RWPE2 (cell line): ENCODE data around the gene NLRP5.

Experiments used
- ATAC-seq: fragments of 200-7000 bp; cut with Tn5 transposase; 3 replicates; pipeline ENCODE4 v1.9.1; 2021; ENCODE audit warnings: low read depth
- DNase-seq: peaks from one replicate; pipeline ENCODE4 v3.0.0-alpha.2; 2020; ENCODE audit warnings: low spot score
- H3K27ac ChIP-seq: fragments of 450-650 bp; 2 replicates; pipeline ENCODE4 v1.5.1; 2017; ENCODE audit warnings: mild to moderate bottlenecking; ENCODE audit not compliant: poor library complexity, severe bottlenecking
- H3K27me3 ChIP-seq: fragments of 250-450 bp; sonication (Bioruptor Pico); 2 replicates; pipeline ENCODE4 v1.5.1; 2021; ENCODE audit warnings: mild to moderate bottlenecking, moderate library complexity; ENCODE audit not compliant: insufficient read depth, poor library complexity, severe bottlenecking
- H3K36me3 ChIP-seq: fragments of 250-450 bp; sonication (Bioruptor Pico); 2 replicates; pipeline ENCODE4 v1.5.1; 2020; ENCODE audit warnings: low read depth, mild to moderate bottlenecking, moderate library complexity
- H3K4me1 ChIP-seq: fragments of 250-450 bp; sonication (Bioruptor Pico); 2 replicates; pipeline ENCODE4 v1.5.1; 2021; ENCODE audit warnings: mild to moderate bottlenecking, moderate library complexity; ENCODE audit not compliant: insufficient read depth, poor library complexity, severe bottlenecking
- H3K4me3 ChIP-seq: fragments of 250-450 bp; sonication (Bioruptor Pico); 2 replicates; pipeline ENCODE4 v1.5.1; 2021; ENCODE audit warnings: mild to moderate bottlenecking, moderate library complexity; ENCODE audit not compliant: severe bottlenecking
- H3K9me3 ChIP-seq: fragments of 250-450 bp; sonication (Bioruptor Pico); 2 replicates; pipeline ENCODE4 v1.5.1; 2021; ENCODE audit warnings: mild to moderate bottlenecking, moderate library complexity; ENCODE audit not compliant: severe bottlenecking
- TF ChIP-seq, protein P1 (sequence below): fragments of 450-650 bp; IDR thresholded peaks from one replicate; pipeline ENCODE4 v1.5.1; 2017; ENCODE audit warnings: mild to moderate bottlenecking, moderate library complexity; ENCODE audit not compliant: poor library complexity, severe bottlenecking

Gene NLRP5

DNA sequence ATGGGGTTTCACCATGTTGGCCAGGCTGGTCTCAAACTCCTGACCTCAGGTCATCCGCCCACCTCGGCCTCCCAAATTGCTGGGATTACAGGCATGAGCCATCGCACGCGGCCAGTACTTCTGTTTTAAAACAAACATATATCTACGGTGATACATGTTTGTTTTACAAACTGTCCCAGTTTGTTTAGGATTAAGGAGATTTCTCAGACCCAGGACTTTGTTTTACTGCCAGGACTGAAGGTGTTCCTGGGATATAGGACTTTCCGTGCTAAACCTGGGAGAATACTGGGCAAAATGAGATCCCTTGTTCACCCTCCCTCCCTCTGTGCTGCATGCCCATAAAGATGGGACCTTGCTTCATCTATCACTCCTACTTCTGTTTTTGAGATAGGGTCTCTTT, 30.1 kb upstream of the NLRP5 start:
- ATAC-seq (no peak), DNase-seq (no peak)
- Histone ChIP-seq H3K27ac (no peak overlapping the region), H3K36me3 (no peaks in the 10 kb centered on the region), H3K4me3 (no peak overlapping the region), H3K4me1 (no peaks in the 10 kb centered on the region), H3K9me3 (no peaks in the 10 kb centered on the region), H3K27me3 (no peaks in the 10 kb centered on the region)
- TF ChIP-seq, protein P1, sequence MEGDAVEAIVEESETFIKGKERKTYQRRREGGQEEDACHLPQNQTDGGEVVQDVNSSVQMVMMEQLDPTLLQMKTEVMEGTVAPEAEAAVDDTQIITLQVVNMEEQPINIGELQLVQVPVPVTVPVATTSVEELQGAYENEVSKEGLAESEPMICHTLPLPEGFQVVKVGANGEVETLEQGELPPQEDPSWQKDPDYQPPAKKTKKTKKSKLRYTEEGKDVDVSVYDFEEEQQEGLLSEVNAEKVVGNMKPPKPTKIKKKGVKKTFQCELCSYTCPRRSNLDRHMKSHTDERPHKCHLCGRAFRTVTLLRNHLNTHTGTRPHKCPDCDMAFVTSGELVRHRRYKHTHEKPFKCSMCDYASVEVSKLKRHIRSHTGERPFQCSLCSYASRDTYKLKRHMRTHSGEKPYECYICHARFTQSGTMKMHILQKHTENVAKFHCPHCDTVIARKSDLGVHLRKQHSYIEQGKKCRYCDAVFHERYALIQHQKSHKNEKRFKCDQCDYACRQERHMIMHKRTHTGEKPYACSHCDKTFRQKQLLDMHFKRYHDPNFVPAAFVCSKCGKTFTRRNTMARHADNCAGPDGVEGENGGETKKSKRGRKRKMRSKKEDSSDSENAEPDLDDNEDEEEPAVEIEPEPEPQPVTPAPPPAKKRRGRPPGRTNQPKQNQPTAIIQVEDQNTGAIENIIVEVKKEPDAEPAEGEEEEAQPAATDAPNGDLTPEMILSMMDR: no peak

DNA sequence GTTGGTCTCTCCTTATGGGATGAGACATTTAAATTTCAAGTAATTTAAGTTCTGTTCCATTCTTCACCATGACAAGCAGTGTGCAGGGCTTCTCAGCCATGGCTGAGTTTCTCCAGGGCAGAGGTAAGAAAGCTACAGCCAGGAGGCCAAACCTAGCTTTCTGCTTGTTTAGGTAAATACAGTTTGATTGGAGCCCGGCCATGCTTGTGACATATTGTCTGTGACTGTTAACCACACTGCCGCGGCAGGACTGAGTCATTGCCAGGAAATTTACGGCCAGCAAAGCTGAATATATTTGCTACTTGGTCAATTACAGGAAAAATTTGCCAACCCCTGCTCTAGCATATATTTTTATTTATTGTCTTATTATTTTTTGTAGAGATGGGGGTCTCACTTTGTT, 28.2 kb upstream of the NLRP5 start:
- no peaks in the 10 kb centered on the region for H3K27me3 ChIP-seq
- no peak for ATAC-seq
- no peaks in the 10 kb centered on the region for H3K9me3 ChIP-seq

DNA sequence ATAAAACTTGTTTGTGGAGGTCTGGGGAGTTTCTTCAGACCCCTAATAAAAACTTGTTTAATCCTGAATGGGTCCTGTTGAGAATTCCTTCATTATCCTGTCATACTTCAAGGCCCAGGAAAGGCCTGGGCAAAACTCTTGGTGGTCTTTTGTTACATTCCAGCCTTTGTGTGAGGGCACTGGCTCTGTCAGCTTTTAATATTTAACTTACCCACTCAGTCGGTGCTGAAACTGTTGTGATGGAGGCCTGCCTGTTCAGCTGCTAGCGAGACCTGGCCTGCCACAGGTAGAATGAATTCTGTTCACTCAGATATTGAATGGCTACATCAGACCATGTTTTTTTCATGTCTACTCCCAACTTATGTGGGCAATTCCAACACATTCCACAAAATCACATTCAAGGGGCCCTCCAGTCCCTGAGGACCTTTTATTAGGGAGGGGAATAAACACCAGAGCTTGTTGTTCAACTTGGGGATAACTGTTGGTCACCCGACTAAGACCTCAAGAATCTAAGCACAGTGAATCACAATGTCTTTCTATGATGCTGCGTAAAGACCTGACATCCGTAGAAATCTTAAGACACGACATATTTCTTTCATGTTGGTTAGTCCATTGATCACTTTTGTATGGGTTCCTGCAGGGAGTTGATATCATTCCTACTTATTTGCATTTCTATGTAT, 26.4 kb upstream of the NLRP5 start:
- TF ChIP-seq, protein P1: no peak
- ATAC-seq: no peak
- H3K27ac ChIP-seq: no peak overlapping the region
- no peaks in the 10 kb centered on the region for H3K27me3 ChIP-seq
- no peaks in the 10 kb centered on the region for H3K36me3 ChIP-seq
- no peak for DNase-seq
- no peaks in the 10 kb centered on the region for H3K9me3 ChIP-seq
- H3K4me3 ChIP-seq: no peak overlapping the region
- H3K4me1 ChIP-seq: no peaks in the 10 kb centered on the region

More for the DNA sequence above, 28.2 kb upstream of the NLRP5 start:
- Histone ChIP-seq H3K4me3 (no peak overlapping the region), H3K36me3 (no peaks in the 10 kb centered on the region), H3K27ac (no peak overlapping the region), H3K4me1 (no peaks in the 10 kb centered on the region)
- TF ChIP-seq, protein P1: no peak
- no peak for DNase-seq

DNA sequence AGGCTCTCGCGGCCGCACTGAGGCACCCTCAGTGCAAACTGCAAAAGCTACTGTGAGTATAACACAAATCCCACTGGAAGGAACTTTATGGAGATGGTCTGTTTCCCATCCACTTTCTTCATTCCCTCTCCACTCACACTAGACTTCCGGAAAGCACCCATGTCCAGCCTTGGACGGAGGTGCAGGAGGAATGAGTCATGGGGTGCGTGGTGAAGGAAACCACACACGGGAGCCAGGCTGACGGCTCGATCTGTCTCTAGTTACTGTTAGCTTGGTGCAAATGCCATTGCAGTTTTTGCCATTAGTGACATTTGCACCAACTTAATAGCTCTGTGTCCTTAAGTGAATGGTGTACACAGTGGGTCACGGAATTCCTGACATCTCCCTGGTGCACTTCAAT, 24.4 kb upstream of the NLRP5 start:
- DNase-seq (no peak), ATAC-seq (no peak)
- Histone ChIP-seq H3K4me3 (no peak overlapping the region), H3K27me3 (no peaks in the 10 kb centered on the region), H3K4me1 (no peaks in the 10 kb centered on the region), H3K27ac (no peak overlapping the region), H3K9me3 (no peaks in the 10 kb centered on the region), H3K36me3 (no peaks in the 10 kb centered on the region)
- TF ChIP-seq, protein P1: no peak

DNA sequence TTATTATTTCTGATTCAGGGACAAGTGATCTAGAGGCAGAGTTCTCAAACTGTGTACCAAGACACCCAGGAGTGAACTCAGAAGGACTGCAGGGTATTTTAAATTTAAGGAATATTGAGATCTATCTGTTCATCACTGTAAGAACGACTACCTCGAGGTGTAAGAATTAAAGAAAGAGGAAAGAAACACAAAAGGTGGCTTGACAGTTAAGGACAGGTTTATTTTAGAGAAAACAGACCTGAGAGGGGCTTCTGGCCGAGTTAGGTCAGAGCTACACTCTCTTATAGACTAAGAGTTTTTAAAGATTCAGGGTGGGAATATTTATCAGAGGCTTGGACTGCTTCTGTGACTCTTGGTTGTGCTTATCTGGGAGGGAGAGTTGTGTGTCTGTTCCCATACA, 12.6 kb upstream of the NLRP5 start:
- TF ChIP-seq, protein P1: no peak
- Histone ChIP-seq H3K4me3 (no peak overlapping the region), H3K4me1 (no peaks in the 10 kb centered on the region), H3K36me3 (no peaks in the 10 kb centered on the region), H3K27ac (no peak overlapping the region), H3K9me3 (no peaks in the 10 kb centered on the region), H3K27me3 (no peaks in the 10 kb centered on the region)
- DNase-seq: no peak
- ATAC-seq: no peak
